SW 1271 (cell line): Measurements from ENCODE around the gene ANKRD39.
"Not testable (repeated sequence)": the region's sequence is repeated elsewhere in the genome, so short reads cannot be mapped to it uniquely, and the experiment has no call there.

ENCODE experiments used
- DNase-seq, 2 experiments: peaks; one replicate each; lab custom pipeline; 2025; lab: John Stamatoyannopoulos, UW

Gene ANKRD39

DNA sequence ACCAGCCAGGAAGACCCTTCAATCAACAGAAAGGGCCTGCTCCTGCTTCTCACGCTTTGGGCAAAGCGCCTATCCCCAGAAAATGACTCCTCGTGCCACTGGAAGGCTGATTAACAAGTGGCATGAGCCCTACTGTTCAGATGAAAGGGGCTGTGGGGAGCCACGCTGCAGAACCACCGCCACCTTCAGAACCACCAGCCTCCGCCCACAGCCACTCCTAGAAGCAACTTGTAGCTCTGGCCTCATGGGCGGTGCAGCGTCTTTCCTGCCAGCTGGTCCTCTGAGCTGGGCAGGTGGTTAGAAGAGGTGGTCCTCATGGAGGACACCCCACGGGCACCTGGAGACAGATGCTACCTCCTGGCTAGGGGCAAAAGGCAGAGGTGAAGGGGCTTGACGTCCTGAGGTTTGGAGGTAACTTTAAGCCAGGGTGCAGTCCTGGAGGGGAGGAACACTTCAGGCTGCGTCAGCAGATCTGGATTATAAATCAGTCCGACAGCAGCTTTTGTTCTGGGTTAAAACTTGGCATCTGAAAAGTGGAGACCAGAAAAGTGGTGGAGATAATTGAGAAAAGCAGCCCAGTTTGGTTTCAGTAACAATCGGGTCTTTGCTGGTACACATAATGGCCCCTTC is 12.9 kb upstream of the ANKRD39 start:
- DNase-seq, result no peak

- DNase-seq, result peak in 1 of 2 experiments; percentile 41
Measured at GRCh38 chr2:96869822-96870625, 12.2 kb upstream of the ANKRD39 start, which contains the start of gene SEMA4C. Gene SEMA4C, minus strand, starts transcription at chr2:96870080. Its CDS starts 2,194 bp downstream, at chr2:96867886.

DNA sequence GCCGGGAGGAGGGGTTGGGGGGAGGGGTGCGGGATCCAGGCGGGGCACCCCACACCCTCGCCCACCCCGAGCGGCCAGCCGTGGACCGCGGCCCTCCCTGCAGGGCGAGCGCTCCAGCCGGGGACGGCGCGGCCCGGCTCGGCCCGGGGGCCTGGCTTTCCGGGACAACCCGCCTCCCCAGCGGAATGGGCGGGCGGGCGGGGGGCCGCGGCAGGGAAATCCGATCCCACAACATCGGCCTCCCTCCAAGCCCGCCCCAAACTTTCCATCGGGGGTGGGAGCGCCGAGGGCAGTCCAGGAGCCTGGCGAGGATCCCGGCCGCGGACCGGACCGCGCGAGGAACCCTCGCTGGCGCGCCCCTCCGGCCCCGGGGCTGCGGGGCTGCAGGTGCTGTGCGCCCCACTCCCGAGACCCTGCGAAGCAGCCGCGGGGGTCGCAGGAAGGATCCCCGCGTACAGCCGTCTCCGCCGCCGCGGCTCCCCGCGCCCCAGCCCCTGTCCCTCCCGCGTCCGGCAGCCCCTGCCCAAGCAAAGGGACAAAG is 11.5 kb upstream of the ANKRD39 start:
- DNase-seq, result no peak

DNA sequence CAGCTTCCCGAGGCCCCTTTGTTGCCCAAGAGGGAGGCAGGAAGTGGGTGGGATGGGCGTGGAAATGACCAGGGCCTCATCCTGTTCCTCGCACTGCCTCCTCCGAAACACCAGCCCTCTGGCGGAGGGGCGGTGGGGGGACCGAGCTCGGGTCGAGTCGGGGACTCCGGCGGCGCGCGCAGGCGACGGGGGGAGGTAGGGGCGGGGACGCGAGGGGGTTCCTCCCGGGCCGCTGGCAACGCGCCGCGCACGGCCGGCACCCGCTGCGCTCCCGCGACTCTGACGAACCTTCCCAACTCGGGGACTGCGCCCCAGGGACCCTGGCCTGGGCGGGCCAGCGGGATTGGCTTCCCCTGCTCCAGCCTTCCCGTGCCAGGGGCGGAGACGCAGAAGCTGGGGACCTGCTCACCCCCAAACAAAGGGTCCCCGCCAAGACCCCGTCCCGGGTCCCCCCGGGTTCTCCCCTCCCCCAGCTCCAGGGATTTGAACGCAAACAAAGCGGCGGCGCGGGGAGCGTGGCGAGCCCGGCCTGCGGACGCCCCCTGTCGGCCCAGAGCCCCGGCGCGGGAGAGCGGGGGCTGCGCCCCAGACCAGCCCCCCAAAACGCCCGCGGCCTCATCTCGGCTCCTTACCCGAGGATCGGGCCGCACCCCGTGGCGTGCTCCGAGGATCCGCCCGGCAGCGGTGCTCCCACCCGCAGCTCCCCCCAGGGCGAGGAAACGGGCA is 10.9 kb upstream of the ANKRD39 start:
- peak; percentile 79 to 87 for DNase-seq

DNA sequence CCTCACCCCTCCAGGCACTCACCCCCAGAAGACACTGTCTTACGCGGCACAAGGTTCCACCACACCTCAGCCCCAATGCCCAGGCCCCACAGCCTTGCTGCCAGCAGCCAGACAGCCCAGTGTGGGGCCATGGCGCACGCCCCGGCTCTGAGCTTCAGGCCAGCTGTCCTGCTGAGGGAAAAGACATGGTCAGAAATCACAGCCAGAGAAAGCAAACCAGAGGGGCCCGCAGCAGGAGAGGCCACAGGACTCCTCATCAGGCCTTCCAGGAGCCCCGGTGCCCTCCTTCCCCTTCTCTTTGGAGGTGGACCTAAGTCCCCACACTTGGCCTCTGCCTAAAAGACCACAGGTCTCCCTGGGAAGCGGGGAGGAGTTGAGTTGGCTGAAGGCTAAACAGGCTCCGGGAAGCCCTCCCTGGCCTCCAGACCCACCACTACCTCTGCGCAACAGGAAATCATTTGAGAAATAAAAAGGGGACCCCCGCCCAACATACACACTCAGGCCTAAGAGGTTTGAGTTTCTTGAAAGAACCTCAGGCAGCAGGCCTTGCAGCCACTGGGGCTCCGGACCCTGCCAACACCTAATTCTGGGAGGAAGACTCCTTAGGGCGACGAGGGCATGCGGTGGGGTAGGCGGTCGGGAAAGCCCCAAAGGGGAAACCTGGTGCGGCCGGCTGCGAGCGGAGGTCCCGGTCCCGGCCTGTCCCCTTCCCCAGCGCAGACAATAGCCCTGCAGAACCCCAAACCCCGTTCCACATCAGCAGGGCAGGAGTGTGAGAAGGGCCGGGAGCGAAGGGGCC is 10.1 kb upstream of the ANKRD39 start:
- no peak for DNase-seq

- no peak for DNase-seq
Measured at GRCh38 chr2:96866986-96867755, 9.4 kb upstream of the ANKRD39 start.

GRCh38 chr2:96866586-96866985 is 8.8 kb upstream of the ANKRD39 start:
- DNase-seq, result no peak

DNA sequence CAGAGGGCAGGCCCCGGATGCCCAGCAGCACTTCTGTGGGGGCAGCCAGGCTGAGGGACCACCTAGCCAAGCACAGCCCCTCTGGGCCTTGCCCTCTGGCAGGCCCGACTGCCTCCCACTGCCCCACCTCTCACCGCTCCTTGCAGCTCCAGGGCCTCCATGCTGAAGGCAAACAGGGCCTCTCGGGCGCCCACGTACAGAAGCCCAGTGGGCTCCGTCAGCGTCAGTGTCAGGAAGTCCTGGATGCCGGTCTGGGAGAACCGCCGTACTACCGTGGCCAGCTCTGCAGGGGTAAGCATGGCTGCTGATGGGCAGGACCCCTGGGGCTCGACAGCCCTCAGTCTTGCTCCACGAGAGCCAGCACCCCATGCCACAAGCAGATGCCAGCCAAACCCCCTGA is 8.3 kb upstream of the ANKRD39 start:
- DNase-seq, result no peak

DNA sequence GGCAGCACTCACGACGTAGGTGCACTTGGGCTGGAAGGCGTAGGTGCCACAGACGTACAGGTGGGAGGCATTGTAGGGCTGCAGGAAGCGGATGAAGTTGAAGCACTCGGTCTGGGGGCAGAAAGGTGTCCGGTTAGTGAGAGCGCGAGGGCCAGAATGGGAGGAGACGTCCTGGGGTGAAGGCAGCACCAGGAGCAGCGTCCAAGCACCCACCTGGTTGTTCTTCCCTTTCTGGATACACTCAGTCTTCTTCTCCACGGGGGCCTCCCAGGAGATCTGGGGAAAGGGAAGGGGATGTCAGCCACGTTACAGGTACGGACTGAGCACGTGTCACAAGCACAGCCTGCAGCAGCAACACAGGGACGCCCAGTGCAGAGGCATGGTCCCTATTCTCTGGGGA is 7.8 kb upstream of the ANKRD39 start:
- DNase-seq, result no peak

DNA sequence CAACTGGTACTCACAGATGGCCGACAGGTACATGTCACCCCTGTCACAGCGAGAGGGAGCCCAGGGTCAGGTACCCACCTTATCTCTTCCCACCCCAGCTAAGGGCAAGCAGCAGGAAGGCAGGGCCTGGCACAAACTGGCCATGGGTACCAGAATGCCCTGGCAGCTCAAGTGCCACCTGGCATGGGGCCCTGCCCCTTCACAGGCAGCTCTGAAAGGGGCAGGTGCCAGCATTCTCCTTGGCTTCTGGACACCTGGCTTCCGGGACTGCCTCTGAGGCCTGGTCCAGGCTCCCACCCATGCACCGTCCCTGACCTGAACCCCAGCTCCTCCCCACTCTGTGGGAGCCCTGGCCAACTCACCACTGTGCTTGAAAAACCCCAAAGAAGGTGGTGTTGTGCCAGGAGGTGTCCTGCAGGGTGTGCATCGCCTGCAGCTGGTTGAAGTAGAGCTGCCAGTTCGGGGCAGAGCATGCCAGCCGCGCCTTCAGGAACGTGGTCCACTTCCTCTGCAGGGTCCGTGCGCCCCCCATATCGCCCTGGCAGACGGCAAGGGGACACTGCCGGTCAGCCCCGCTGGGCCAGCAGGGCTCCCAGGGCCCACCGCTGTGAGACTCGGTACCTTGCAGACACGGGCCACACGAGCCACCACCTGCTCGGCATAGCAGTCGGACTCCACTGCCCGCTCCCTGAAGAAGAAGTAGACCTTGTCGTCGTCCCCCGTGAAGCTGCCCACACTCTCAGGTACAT is 6.7 kb upstream of the ANKRD39 start:
- no peak for DNase-seq

- DNase-seq, result no peak
Measured at GRCh38 chr2:96863575-96864342, 5.9 kb upstream of the ANKRD39 start.

DNA sequence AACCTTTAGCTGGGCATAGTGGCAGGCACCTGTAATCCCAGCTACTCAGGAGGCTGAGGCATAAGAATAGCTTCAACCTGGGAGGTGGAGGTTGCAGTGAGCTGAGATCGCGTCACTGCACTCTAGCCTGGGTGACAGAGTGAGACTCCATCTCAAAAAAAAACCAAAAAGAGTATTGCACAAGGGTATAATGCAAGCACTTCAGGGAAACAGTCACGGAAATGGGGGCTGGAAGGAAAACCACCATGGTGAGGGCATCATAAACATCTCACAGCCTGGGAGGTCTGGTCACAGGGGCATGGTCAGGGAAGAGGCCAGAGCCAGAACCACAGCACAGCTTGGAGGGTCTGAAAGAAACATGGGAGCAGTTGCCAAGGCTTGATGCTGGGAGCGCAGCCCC is 5.2 kb upstream of the ANKRD39 start:
- not testable (repeated sequence) for DNase-seq

GRCh38 chr2:96861074-96861473 is 3.3 kb upstream of the ANKRD39 start:
- no peak for DNase-seq

DNA sequence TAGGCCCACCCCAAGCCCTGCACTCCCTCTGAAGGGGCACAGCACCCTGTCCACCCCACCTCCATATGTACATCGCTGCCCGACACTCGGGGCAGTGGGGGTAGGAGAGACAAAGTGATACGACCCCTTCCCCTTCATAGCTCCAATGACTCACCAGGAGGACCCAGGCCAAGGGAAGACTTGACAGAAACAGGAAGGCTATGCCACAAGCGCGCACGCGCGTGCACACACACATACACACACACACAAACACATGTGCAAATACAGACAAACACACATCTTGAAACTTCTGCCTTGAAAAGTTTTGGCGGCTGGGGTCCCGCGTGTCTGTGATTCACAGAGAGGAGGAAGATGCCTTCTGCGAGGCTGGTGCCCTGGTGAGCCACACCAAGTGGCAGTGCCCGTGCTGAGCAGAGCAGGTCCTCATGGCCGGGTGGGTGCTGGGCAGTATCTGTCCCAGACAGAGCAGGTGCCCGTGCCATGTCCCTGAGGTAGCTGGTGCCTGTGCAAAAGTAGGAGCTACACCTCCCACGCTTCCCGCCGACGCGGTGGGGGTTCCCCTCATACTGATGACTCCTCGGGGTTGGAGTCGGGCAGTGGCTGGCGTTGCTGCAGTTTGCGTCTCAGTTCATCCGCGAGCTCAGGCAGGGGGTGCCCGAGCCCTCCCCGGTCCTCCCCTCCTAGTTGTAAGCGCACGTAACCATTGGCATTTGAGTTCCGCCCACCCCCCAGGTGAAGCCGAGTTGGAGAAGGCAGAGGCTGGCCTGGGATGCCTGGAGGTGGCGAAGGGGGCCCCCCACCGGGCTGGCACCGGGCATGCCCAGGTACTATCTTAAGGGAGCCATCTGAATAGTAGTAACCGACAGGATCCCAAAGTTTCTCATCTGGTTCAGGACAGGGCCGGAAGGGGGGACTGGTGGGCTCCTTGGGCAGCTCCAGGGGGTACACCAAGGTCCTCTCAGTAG is 2.5 kb upstream of the ANKRD39 start:
- DNase-seq, result no peak

- no peak for DNase-seq
Measured at GRCh38 chr2:96859681-96860064, 1.9 kb upstream of the ANKRD39 start.

- DNase-seq, result no peak
Measured at GRCh38 chr2:96859099-96859649, 1.4 kb upstream of the ANKRD39 start.

GRCh38 chr2:96856776-96857666 is 795 bp downstream of the ANKRD39 start:
- DNase-seq, result peak in 1 of 2 experiments; percentile 13
